ENCODE results near the gene BPIFB3.
"Not testable (repeated sequence)": the region's sequence is repeated elsewhere in the genome, so short reads cannot be mapped to it uniquely, and the experiment has no call there.

Gene BPIFB3

GRCh38 chr20:33083544-33084340, 30.0 kb downstream of the BPIFB3 start:
- no peak for DNase-seq (ENCODE audit: extremely low read depth in 1 of 2, low read depth in 1 of 2)

DNA sequence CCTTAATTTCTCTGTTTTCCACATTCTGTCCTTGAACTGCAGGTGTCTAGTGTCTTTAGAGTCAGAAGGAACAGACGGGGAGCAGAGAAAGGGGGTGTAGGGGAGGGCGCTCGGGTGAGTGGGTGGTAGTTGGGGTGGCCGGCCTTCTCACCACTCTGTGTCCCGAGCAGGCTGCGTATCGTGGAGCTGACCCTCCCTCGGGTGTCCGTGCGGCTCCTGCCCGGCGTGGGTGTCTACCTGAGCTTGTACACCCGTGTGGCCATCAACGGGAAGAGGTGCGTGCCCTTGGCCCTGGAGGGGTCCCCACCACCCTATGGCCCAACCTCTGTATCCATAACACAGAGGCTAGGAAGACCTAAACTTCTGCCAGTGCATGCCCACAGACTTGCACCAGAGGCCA, 31.0 kb downstream of the BPIFB3 start:
- DNase-seq (ENCODE audit: extremely low read depth in 1 of 2, low read depth in 1 of 2): no peak

GRCh38 chr20:33086052-33086722, 32.5 kb downstream of the BPIFB3 start:
- no peak for DNase-seq (ENCODE audit: extremely low read depth in 1 of 2, low read depth in 1 of 2)

DNA sequence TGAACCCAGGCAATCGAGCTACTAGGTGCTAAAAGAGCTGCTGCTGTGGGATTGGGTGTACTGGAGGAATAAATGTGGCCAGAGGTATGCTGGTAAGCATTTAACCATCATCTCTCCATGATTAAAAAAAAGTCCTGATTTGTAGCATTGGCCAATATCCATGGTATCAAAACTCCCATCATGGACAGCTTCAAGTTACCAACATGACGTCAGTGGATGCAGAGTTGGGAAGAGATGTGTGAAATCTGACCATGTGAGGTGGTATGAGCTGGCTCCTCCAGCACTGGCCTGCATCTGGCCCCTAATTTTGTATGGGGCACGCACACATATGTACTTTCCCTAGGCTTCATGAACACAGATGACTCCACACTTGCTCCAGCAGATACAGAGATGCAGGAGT, 37.4 kb downstream of the BPIFB3 start:
- DNase-seq (ENCODE audit: extremely low read depth in 1 of 2, low read depth in 1 of 2): no peak

DNA sequence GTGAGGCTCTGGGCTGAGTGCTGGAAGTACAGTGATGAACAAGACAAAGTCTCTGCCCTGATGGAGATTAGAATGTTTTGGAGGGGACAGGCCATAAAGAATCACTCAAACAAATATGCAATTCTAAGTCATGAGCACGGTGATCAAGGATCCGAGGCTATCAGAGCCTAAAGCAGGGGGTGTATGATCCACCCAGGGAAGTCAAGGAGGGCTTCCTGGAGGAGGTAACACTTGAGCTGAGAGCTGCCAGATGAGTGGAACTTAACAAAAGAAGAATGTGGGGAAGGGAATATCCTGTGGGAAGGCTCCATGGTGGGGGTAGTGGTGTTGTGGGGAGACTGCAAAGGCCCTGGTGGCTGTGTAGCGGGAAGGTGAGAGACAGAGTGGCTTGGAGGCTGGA, 38.0 kb downstream of the BPIFB3 start:
- no peak for DNase-seq (ENCODE audit: extremely low read depth in 1 of 2, low read depth in 1 of 2)

DNA sequence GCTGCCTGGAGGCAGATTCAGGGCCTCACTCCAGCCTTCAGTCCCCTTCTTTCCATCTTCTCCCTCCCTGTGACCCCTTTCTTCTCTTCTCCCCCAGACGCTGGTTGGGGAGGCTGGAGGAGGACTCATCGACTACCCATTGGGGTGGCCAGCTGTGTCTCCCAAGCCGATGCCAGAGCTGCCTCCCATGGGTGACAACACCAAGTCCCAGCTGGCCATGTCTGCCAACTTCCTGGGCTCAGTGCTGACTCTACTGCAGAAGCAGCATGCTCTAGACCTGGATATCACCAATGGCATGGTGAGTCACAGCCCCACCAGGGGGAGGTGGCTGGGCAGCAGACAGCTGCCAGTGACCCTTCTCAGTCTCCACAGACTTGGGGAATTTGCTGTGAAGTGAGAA, 38.7 kb downstream of the BPIFB3 start:
- no peak for DNase-seq (ENCODE audit: extremely low read depth in 1 of 2, low read depth in 1 of 2)

DNA sequence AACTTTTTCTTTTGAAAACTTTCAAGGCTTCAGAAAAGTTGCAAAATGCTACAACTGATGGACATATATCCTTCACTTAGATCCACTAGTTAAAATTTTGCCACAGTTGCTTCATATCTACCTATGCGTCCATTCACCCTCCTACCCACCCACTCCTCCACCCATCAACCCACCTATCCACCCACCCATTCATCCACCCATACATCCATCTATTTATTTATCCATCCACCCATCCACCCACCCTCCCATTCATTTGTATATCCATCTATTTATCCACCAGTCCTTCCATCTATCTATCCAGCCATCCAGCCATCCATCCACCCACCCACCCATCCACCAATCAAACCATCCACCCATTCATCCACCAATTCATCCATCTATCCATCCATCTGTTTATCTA, 39.4 kb downstream of the BPIFB3 start:
- no peak for DNase-seq (ENCODE audit: extremely low read depth in 1 of 2, low read depth in 1 of 2)

DNA sequence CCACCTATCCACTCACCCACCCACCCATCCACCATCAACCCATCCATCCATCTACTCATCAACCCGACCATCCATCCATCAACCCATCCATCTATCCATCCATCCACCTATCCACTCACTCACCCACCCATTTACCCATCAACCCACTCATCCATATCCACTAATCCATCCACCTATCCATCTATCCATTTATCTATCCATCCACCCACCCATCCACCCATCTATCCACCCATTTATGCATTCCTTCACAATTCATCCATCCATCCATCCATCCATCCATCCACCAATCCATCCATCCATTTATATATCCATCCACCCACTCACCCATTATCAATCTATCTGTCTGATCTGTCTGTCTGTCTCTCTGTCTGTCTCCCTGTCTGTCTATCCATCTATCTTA, 39.9 kb downstream of the BPIFB3 start:
- DNase-seq (ENCODE audit: extremely low read depth in 1 of 2, low read depth in 1 of 2): no peak

- no peak for DNase-seq (ENCODE audit: extremely low read depth in 1 of 2, low read depth in 1 of 2)
Measured at GRCh38 chr20:33095249-33095648, 41.5 kb downstream of the BPIFB3 start.

- peak; percentile 1 to 16 for DNase-seq (ENCODE audit: extremely low read depth in 1 of 2, low read depth in 1 of 2)
Measured at GRCh38 chr20:33095902-33096584, 42.3 kb downstream of the BPIFB3 start.

- DNase-seq (ENCODE audit: extremely low read depth in 1 of 2, low read depth in 1 of 2): no peak
Measured at GRCh38 chr20:33097001-33097400, 43.3 kb downstream of the BPIFB3 start.

DNA sequence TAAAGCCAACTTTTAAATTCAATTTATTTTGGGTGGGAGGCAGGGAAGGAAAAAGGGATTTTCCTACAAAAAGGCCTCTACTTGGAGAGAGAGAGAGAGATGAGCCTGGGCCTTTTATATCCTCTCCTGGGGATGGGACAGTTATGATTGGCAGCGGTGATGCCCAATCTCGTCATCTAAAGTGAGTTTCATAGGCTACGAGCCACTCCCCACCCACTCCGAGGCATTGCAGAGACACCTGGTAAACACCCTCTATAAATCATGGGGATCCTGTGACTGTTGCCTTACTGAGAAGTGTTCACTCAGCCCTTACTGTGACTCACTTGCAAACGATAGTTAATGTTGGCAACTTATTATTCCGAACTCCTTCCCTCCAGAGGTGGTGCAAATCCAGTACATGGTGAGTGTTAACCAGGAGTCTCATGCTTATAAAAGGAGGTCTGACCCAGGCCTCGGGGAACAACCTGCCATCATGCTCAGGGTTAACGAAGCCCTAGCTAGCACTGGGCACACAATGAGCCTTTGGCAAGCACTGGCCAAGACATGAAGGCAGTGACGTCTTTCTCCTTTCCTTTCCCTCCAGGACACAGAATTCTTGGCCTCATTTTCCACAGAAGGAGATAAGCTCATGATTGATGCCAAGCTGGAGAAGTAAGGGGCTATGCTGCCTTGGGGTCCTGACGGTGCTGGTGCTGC, 46.3 kb downstream of the BPIFB3 start:
- no peak for DNase-seq (ENCODE audit: extremely low read depth in 1 of 2, low read depth in 1 of 2)

GRCh38 chr20:33103556-33103955, 49.9 kb downstream of the BPIFB3 start:
- DNase-seq (ENCODE audit: extremely low read depth in 1 of 2, low read depth in 1 of 2): no peak

DNA sequence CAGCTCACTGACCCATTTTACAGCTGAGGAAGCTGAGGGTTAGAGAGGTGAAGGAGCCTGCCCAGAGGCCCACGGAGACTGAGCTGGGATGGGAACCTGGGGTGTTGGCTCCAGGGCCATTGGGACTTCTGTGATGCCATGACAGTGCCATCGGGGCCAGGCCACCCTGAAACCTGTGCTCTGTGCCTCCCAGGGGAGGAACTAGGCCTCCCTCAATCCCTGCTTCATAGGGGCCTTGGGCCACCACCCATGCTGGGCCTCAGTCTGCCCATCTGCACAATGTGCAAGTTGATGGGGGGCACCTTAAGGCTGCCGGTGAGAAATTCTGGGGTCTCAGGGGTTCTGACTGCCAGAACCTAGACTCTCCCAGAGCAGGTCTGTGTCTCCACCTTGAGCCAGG, 50.6 kb downstream of the BPIFB3 start:
- no peak for DNase-seq (ENCODE audit: extremely low read depth in 1 of 2, low read depth in 1 of 2)

DNA sequence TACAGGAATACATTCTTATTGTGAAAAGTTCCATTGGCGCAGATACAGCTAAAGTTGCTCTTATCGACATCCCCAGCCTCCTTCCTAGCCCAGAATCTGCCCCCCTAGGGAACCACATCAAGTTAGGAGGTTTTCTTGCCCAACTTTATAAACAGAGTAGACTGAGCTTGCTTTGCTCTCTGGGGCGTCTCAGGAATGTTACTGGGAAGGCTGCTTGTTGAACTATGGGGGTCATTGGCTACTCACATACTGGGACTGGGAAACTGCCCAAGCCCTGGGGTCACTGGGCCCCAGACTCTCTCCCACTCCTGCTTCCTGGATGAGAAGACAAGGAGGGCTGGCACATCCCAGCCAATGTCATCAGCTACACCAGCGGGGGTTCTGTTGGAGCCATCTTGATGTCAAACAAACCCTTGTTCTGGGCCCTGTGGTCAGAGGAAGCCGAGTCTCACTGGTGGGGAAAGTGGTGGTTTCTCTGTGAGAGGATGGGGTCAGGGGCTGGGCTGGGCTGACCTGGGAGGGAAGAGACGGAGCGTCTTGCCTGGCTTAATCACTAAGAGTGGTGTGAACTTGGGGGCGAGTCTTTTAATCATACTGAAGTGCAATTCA, 51.7 kb downstream of the BPIFB3 start:
- DNase-seq (ENCODE audit: extremely low read depth in 1 of 2, low read depth in 1 of 2): no peak

GRCh38 chr20:33106058-33106620, 52.4 kb downstream of the BPIFB3 start:
- DNase-seq (ENCODE audit: extremely low read depth in 1 of 2, low read depth in 1 of 2): not testable (repeated sequence)

DNA sequence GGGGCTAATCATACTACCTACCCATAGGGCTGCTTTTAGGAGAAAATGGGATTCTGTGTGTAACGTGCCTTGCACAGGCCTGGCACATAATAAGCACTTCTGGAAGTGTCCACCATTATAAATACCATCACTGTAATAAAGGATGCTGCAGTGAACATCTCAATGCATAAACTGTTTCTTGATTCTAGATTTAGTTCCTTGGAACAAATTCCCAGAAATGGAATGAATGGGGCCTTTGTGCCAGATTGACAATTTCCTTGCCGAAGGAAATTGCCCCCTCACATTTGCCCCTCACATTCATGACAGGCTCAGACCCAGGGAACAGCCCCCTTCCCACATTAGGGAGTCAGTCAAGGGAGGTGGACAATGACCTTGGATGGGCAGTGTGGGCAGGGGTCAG, 55.0 kb downstream of the BPIFB3 start:
- no peak for DNase-seq (ENCODE audit: extremely low read depth in 1 of 2, low read depth in 1 of 2)

GRCh38 chr20:33110147-33110825, 56.6 kb downstream of the BPIFB3 start:
- DNase-seq (ENCODE audit: extremely low read depth in 1 of 2, low read depth in 1 of 2): no peak

- no peak for DNase-seq (ENCODE audit: extremely low read depth in 1 of 2, low read depth in 1 of 2)
Measured at GRCh38 chr20:33111306-33111705, 57.6 kb downstream of the BPIFB3 start.

Data from stimulated activated CD8-positive, alpha-beta memory T cell treated with anti-CD3 and anti-CD28 coated beads, Interleukin-7, amount 100 ng/mL, for 48 hours (primary cell).